WTC11 (cell line): ENCODE results near the gene LDLRAD4.

Experiments used
- CREB1 ChIP-seq: sonication (generic); formaldehyde crosslinking; IDR thresholded peaks from 2 replicates; pipeline ENCODE4 v1.8.0; 2023; ENCODE audit warnings: mild to moderate bottlenecking, missing genetic modification reagents
- CTCF ChIP-seq: fragments of 200-600 bp; IDR thresholded peaks from 2 replicates; pipeline ENCODE4 v1.8.0; 2022; ENCODE audit warnings: antibody characterized with exemption
- MAX ChIP-seq: sonication (generic); formaldehyde crosslinking; IDR thresholded peaks from 2 replicates; pipeline ENCODE4 v1.8.0; 2022; ENCODE audit warnings: mild to moderate bottlenecking, missing genetic modification reagents
- NR1H2 ChIP-seq: sonication (generic); formaldehyde crosslinking; IDR thresholded peaks from 2 replicates; pipeline ENCODE4 v1.9.0; 2021; ENCODE audit warnings: mild to moderate bottlenecking, moderate library complexity, missing genetic modification reagents
- SMAD4 ChIP-seq: sonication (generic); formaldehyde crosslinking; IDR thresholded peaks from 2 replicates; pipeline ENCODE4 v1.8.0; 2022; ENCODE audit warnings: mild to moderate bottlenecking, missing genetic modification reagents
- ZNF532 ChIP-seq: fragments of 250-450 bp; sonication (Bioruptor Pico); IDR thresholded peaks from 2 replicates; pipeline ENCODE4 v1.9.0; 2021; ENCODE audit warnings: mild to moderate bottlenecking, borderline replicate concordance

GRCh38 chr18:13399511-13399910 lies 181.0 kb downstream of the LDLRAD4 start:
- no peak for TF ChIP-seq CTCF
- TF ChIP-seq ZNF532: no peak
- TF ChIP-seq MAX (CRISPR knock-in tag): no peak
- no peak for TF ChIP-seq SMAD4 (CRISPR knock-in tag)
- no peak for TF ChIP-seq CREB1 (CRISPR knock-in tag)
- TF ChIP-seq NR1H2: no peak
